H1 (cell line): ENCODE measurements around the gene LTO1. TPM values are rescaled to one million over a fixed set of nuclear protein-coding genes. Genes with fewer than 3 reads are reported as not detected.

Experiments
- CTCF ChIA-PET: fragments of 300-600 bp; sonication (Branson Sonifier 250); formaldehyde crosslinking; loops from one replicate; lab custom pipeline; 2021; ENCODE audit not compliant: partially characterized antibody; lab: Charles Lee
- POLR2A ChIA-PET: fragments of 300-600 bp; sonication (Branson Sonifier 250); formaldehyde crosslinking; loops from one replicate; lab custom pipeline; 2021; ENCODE audit warnings: inconsistent platforms; ENCODE audit not compliant: partially characterized antibody; lab: Charles Lee
- DNase-seq, 2 experiments: peaks; one replicate each; pipeline versions ENCODE4 v3.0.0 to v3.0.0-alpha.2; 2010 to 2022; ENCODE audit warnings: low spot score in 2 of 2, low read depth in 1 of 2, mixed read lengths in 1 of 2
- FAIRE-seq: peaks from 2 replicates; lab custom pipeline; 2011; peaks lifted over from hg19 to GRCh38; lab: Jason Lieb, UNC
- H2AFZ ChIP-seq: 2 replicates; pipeline ENCODE4 v1.8.1; 2012; ENCODE audit warnings: low read length, inconsistent platforms
- H2AK5ac ChIP-seq: 2 replicates; pipeline ENCODE4 v1.6.1; 2013; ENCODE audit warnings: low read depth, low read length
- H2BK120ac ChIP-seq: replicated peaks from 2 replicates; pipeline ENCODE3; 2013; ENCODE audit warnings: low read depth, low read length, inconsistent platforms
- H2BK12ac ChIP-seq: 2 replicates; pipeline ENCODE4 v1.6.1; 2013; ENCODE audit warnings: low read depth, low read length
- H2BK15ac ChIP-seq: 2 replicates; pipeline ENCODE4 v1.6.1; 2013; ENCODE audit warnings: low read length
- H2BK20ac ChIP-seq: 2 replicates; pipeline ENCODE4 v1.6.1; 2013; ENCODE audit warnings: low read length
- H2BK5ac ChIP-seq: 2 replicates; pipeline ENCODE4 v1.6.1; 2013; ENCODE audit warnings: low read depth, low read length
- H3K14ac ChIP-seq: 2 replicates; pipeline ENCODE4 v1.6.1; 2013; ENCODE audit warnings: inconsistent platforms; ENCODE audit not compliant: insufficient read length
- H3K18ac ChIP-seq: 2 replicates; pipeline ENCODE4 v1.6.1; 2013; ENCODE audit warnings: low read length; ENCODE audit errors: extremely low read depth
- H3K23ac ChIP-seq: 2 replicates; pipeline ENCODE4 v1.6.1; 2013; ENCODE audit warnings: inconsistent platforms; ENCODE audit not compliant: insufficient read length
- H3K23me2 ChIP-seq: 2 replicates; pipeline ENCODE4 v1.6.1; 2013; ENCODE audit warnings: low read depth, low read length
- H3K27ac ChIP-seq: 2 replicates; pipeline ENCODE4 v1.6.1; 2011; ENCODE audit warnings: low read depth, low read length, inconsistent platforms
- H3K27me3 ChIP-seq, 4 experiments: replicated peaks in 1 of 4; 1 replicate in 1 of 4; 2 replicates in 3 of 4; pipeline versions ENCODE4 v1.6.1 to v1.8.1; 2011 to 2013; ENCODE audit warnings: low read length in 3 of 4, mild to moderate bottlenecking in 3 of 4, inconsistent platforms in 2 of 4, mixed read lengths in 2 of 4, moderate library complexity in 1 of 4; ENCODE audit not compliant: control insufficient read depth in 3 of 4, insufficient read depth in 3 of 4; ENCODE audit errors: extremely low read depth in 1 of 4
- H3K36me3 ChIP-seq, 4 experiments: 2 replicates each; pipeline versions ENCODE4 v1.6.1 to v1.8.1; 2011 to 2013; ENCODE audit warnings: mild to moderate bottlenecking in 4 of 4, low read length in 3 of 4, moderate library complexity in 2 of 4, control low read depth in 1 of 4, inconsistent platforms in 1 of 4; ENCODE audit not compliant: insufficient read depth in 4 of 4, control insufficient read depth in 2 of 4
- H3K4ac ChIP-seq: replicated peaks from 2 replicates; pipeline ENCODE3; 2013; ENCODE audit warnings: low read length, low read depth, mixed read lengths, inconsistent platforms; ENCODE audit not compliant: insufficient read length
- H3K4me1 ChIP-seq, 4 experiments: replicated peaks in 1 of 4; 1 replicate in 1 of 4; 2 replicates in 3 of 4; pipeline versions ENCODE4 v1.6.1 to v1.8.1; 2011 to 2013; ENCODE audit warnings: low read length in 3 of 4, inconsistent platforms in 2 of 4, mixed read lengths in 1 of 4; ENCODE audit not compliant: insufficient read depth in 4 of 4, control insufficient read depth in 3 of 4
- H3K4me2 ChIP-seq, 2 experiments: 2 replicates each; pipeline versions ENCODE4 v1.6.1 to v1.8.1; 2011 to 2013; ENCODE audit warnings: low read depth in 2 of 2, low read length in 2 of 2, control low read depth in 1 of 2, inconsistent platforms in 1 of 2, mild to moderate bottlenecking in 1 of 2; ENCODE audit not compliant: insufficient read depth in 1 of 2
- H3K4me3 ChIP-seq, 4 experiments: fragments of 200-600, 300-600 bp in 1 of 4; sonication (generic), shearing (Covaris generic), sonication (Bioruptor Twin) in 1 of 4; 2 replicates each; pipeline versions ENCODE4 v1.5.1 to v1.8.1; 2011 to 2016; ENCODE audit warnings: low read length in 4 of 4, low read depth in 3 of 4, control low read depth in 2 of 4, inconsistent platforms in 2 of 4, mild to moderate bottlenecking in 2 of 4, mixed read lengths in 1 of 4, moderate library complexity in 1 of 4; ENCODE audit not compliant: insufficient read depth in 2 of 4; ENCODE audit errors: extremely low read depth in 1 of 4
- H3K56ac ChIP-seq: replicated peaks from 2 replicates; pipeline ENCODE3; 2013; ENCODE audit warnings: low read depth, mild to moderate bottlenecking, mixed read lengths, low read length, inconsistent platforms; ENCODE audit not compliant: insufficient read length
- H3K79me1 ChIP-seq: 2 replicates; pipeline ENCODE4 v1.6.1; 2013; ENCODE audit warnings: low read depth, low read length, control low read depth
- H3K79me2 ChIP-seq, 2 experiments: 2 replicates each; pipeline versions ENCODE4 v1.6.1 to v1.8.1; 2012 to 2013; ENCODE audit warnings: low read length in 2 of 2, mild to moderate bottlenecking in 2 of 2, inconsistent platforms in 1 of 2; ENCODE audit not compliant: insufficient read depth in 2 of 2, control insufficient read depth in 1 of 2
- H3K9ac ChIP-seq, 4 experiments: replicated peaks in 1 of 4; 1 replicate in 1 of 4; 2 replicates in 3 of 4; pipeline versions ENCODE4 v1.6.1 to v1.8.1; 2011 to 2013; ENCODE audit warnings: low read depth in 3 of 4, low read length in 3 of 4, control low read depth in 2 of 4, mild to moderate bottlenecking in 2 of 4, moderate library complexity in 2 of 4, inconsistent platforms in 1 of 4; ENCODE audit errors: extremely low read depth in 1 of 4
- H3K9me3 ChIP-seq, 2 experiments: 2 replicates each; pipeline versions ENCODE4 v1.6.1 to v1.8.1; 2012 to 2013; ENCODE audit warnings: mild to moderate bottlenecking in 2 of 2, moderate library complexity in 2 of 2, control low read depth in 1 of 2, inconsistent platforms in 1 of 2, low read depth in 1 of 2, low read length in 1 of 2, mixed read lengths in 1 of 2; ENCODE audit not compliant: insufficient read depth in 2 of 2
- H4K20me1 ChIP-seq, 2 experiments: replicated peaks in 1 of 2; 2 replicates each; pipeline versions ENCODE3 to v1.8.1; 2011 to 2013; ENCODE audit warnings: inconsistent platforms in 2 of 2, low read length in 2 of 2, mild to moderate bottlenecking in 1 of 2; ENCODE audit not compliant: insufficient read depth in 2 of 2, control insufficient read depth in 1 of 2
- H4K5ac ChIP-seq: 2 replicates; pipeline ENCODE4 v1.6.1; 2013; ENCODE audit warnings: low read length, low read depth, mixed read lengths, inconsistent platforms; ENCODE audit not compliant: insufficient read length
- H4K8ac ChIP-seq: 2 replicates; pipeline ENCODE4 v1.8.0; 2013; ENCODE audit warnings: mild to moderate bottlenecking, moderate library complexity, low read length, inconsistent platforms; ENCODE audit not compliant: insufficient read depth; ENCODE audit errors: extremely low read depth
- H4K91ac ChIP-seq: replicated peaks from 2 replicates; pipeline ENCODE3; 2013; ENCODE audit warnings: low read length, mixed read lengths, inconsistent platforms; ENCODE audit not compliant: insufficient read length
- ATF3 ChIP-seq: IDR thresholded peaks from 2 replicates; pipeline ENCODE4 v1.6.1; 2011; ENCODE audit warnings: low read depth, mild to moderate bottlenecking, low read length; ENCODE audit not compliant: insufficient read depth
- EGR1 ChIP-seq: IDR thresholded peaks from 2 replicates; pipeline ENCODE4 v1.6.1; 2011; ENCODE audit warnings: low read depth, low read length, borderline replicate concordance
- HDAC2 ChIP-seq, 2 experiments: fragments of 300-600 bp in 1 of 2; sonication (generic) in 1 of 2; IDR thresholded peaks; 2 replicates each; pipeline ENCODE4 v1.6.1; 2011 to 2012; ENCODE audit warnings: low read depth in 2 of 2, low read length in 2 of 2, mild to moderate bottlenecking in 2 of 2, moderate library complexity in 2 of 2, borderline replicate concordance in 1 of 2, inconsistent platforms in 1 of 2
- SUZ12 ChIP-seq: fragments of 200-600 bp; sonication (generic); IDR thresholded peaks from 2 replicates; pipeline ENCODE4 v1.6.1; 2012; ENCODE audit warnings: mild to moderate bottlenecking, inconsistent platforms, low read length, moderate library complexity, mixed read lengths
- WGBS, 2 experiments: shearing (Covaris generic) in 1 of 2; methylation state at CpG; one replicate each; pipeline versions ENCODE4 v1.1.6 to v1.1.7; 2013 to 2015; ENCODE audit warnings: low lambda C conversion rate in 2 of 2, mixed read lengths in 2 of 2, inconsistent platforms in 1 of 2, low coverage in 1 of 2, missing lambda C conversion rate in 1 of 2; ENCODE audit not compliant: insufficient replicate concordance in 2 of 2, insufficient coverage in 1 of 2, insufficient read length in 1 of 2; ENCODE audit errors: extremely low coverage in 1 of 2, missing lambda C conversion rate in 1 of 2; 5-methylcytosine and 5-hydroxymethylcytosine counted together
- polyA plus RNA-seq, 7 experiments: library from polyadenylated mRNA; depleted of rRNA in 3 of 7; stranded (reverse) in 5 of 7; unstranded in 2 of 7; fragments of >200 nt in 5 of 7; fragments of 200-250 nt in 2 of 7; gene quantifications; 1 replicate in 5 of 7; 2 replicates in 1 of 7; 4 replicates in 1 of 7; pipeline versions ENCODE4 v1.2.1 to v1.2.3, GENCODE V29; 2011 to 2013; ENCODE audit warnings: missing spikeins in 2 of 7, mixed read lengths in 2 of 7
- total RNA-seq: library from RNA; stranded (reverse); fragmentation: NEBNext Ultra II Directional; extraction: Animal tissue kit (Norgen Biotek cat#: 25700); gene quantifications from 2 replicates; pipeline ENCODE4 v1.2.1, GENCODE V29; 2021

LTO1 gene
- total and polyA plus RNA-seq, 2 of the 8 experiments (the other 6 are each of a cell fraction or from before 2014, with no cell fraction given): 15.4 to 21.3 TPM

DNA sequence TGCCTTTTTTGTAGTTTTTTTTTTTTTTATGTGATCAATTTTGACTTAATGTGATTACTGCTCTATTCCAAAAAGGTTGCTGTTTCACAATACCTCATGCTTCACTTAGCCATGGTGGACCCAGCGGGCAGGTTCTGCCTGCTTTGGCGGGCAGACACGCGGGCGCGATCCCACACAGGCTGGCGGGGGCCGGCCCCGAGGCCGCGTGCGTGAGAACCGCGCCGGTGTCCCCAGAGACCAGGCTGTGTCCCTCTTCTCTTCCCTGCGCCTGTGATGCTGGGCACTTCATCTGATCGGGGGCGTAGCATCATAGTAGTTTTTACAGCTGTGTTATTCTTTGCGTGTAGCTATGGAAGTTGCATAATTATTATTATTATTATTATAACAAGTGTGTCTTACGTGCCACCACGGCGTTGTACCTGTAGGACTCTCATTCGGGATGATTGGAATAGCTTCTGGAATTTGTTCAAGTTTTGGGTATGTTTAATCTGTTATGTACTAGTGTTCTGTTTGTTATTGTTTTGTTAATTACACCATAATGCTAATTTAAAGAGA lies 21.7 kb downstream of the LTO1 start:
- H4K20me1 ChIP-seq: peaks cover 9 to 13% of the 10 kb centered on the region in 2 experiments
- H3K9me3 ChIP-seq: no peaks in the 10 kb centered on the region
- no peak overlapping the region for H2BK12ac ChIP-seq
- H3K56ac ChIP-seq: no peak overlapping the region
- no peak overlapping the region for H3K27ac ChIP-seq
- H4K8ac ChIP-seq: no peak overlapping the region
- H3K4me1 ChIP-seq: peaks cover under 1 to 16% (median 10%) of the 10 kb centered on the region in 4 experiments
- H2BK5ac ChIP-seq: no peak overlapping the region
- no peak overlapping the region for H3K14ac ChIP-seq
- H3K36me3 ChIP-seq: peaks cover 25 to 59% (median 40%) of the 10 kb centered on the region in 4 experiments
- no peak overlapping the region for H2BK15ac ChIP-seq
- no peak overlapping the region for H2BK120ac ChIP-seq
- no peak overlapping the region for H3K4me2 ChIP-seq
- DNase-seq (no peak), FAIRE-seq (no peak)
- H4K5ac ChIP-seq: no peak overlapping the region
- H3K9ac ChIP-seq: no peak overlapping the region
- H4K91ac ChIP-seq: no peak overlapping the region
- CTCF ChIA-PET: interaction anchor here (0.6 to 1.6 kb wide), 4 partner anchors 9 to 360 kb away, joined by 3 to 4 read pairs (median 4); no protein-coding TSS in a partner anchor
- 96% methylated on average over 23 of the region's 23 CpGs; no CpG with 5 or more reads in 1 of the 2 experiments for WGBS, 2 experiments
- 0 out of 2 replicates have a peak, but pooled peaks cover 2% of the 10 kb centered on the region for H3K79me1 ChIP-seq
- H2AFZ ChIP-seq: no peak overlapping the region
- no peaks in the 10 kb centered on the region; a peak in 1 of 7 replicates for H3K27me3 ChIP-seq
- TF ChIP-seq ATF3 (no peak), EGR1 (no peak), SUZ12 (no peak), HDAC2 (IDR thresholded peaks at IDR 0.05; ENCODE audit: borderline replicate concordance in 1 of 2, low read depth in 2 of 2, low read length in 2 of 2) (no peak)
- H3K4me3 ChIP-seq: no peak overlapping the region
- H2BK20ac ChIP-seq: no peak overlapping the region
- no peak overlapping the region for H3K4ac ChIP-seq
- H3K23me2 ChIP-seq: no peaks in the 10 kb centered on the region; the same call in 1 of the 2 replicates
- no peak overlapping the region for H2AK5ac ChIP-seq
- POLR2A ChIA-PET: interaction anchor here (1.6 to 10.9 kb wide), 3 partner anchors 12 to 44 kb away, joined by 5 to 197 read pairs (median 12); partner anchors contain the start of gene CCND1
- H3K79me2 ChIP-seq: no peaks in the 10 kb centered on the region
- H3K23ac ChIP-seq: no peak overlapping the region
- no peak overlapping the region for H3K18ac ChIP-seq
